HG03521 (cell line): Measurements from ENCODE around the gene NEUROG2.
"Not testable (repeated sequence)": the region's sequence is repeated elsewhere in the genome, so short reads cannot be mapped to it uniquely, and the experiment has no call there.

Experiments
- ATAC-seq: cut with Tn5 transposase; IDR thresholded peaks from one replicate; pipeline ENCODE4 v1.9.1; 2021; ENCODE audit warnings: mild to moderate bottlenecking, moderate library complexity; ENCODE audit not compliant: unreplicated experiment

NEUROG2 gene

GRCh38 chr4:112492321-112492720 is 23.7 kb downstream of the NEUROG2 start:
- ATAC-seq: no peak

DNA sequence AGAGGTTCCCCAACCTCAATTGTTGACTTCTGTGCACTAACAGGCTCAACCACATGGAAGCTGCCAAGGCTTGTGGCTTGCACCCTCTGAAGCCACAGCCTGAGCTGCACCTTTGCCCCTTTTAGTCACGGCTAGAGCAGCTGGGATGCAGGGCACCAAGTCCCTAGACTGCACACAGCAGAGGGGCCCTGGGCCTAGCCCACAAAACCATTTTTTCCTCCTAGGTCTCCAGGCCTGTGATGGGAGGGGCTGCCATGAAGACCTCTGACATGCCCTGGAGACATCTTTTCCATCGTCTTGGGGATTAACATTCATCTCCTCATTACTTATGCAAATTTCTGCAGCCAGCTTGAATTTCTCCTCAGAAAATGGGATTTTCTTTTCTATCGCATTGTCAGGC is 25.2 kb downstream of the NEUROG2 start:
- ATAC-seq: not testable (repeated sequence)

GRCh38 chr4:112485930-112486329 is 30.1 kb downstream of the NEUROG2 start:
- no peak for ATAC-seq

- no peak for ATAC-seq
These were observed 42.0 kb downstream of the NEUROG2 start for GRCh38 chr4:112473985-112474384.

- ATAC-seq: no peak
These were observed 43.7 kb downstream of the NEUROG2 start for GRCh38 chr4:112472318-112472717.
